GM23248 (cell line): Measurements from ENCODE around the gene SV2A. TPM values are rescaled to one million over a fixed set of nuclear protein-coding genes. Genes with fewer than 3 reads are reported as not detected.

Source experiments
- DNase-seq: peaks from one replicate; pipeline ENCODE4 v3.0.0-alpha.2; 2015
- H2AFZ ChIP-seq: fragments of 200-600 bp; sonication (generic); 2 replicates; pipeline ENCODE4 v1.6.1; 2016; ENCODE audit warnings: antibody characterized with exemption
- H3F3A ChIP-seq: fragments of 200-600 bp; sonication (generic); 2 replicates; pipeline ENCODE4 v1.6.1; 2016; ENCODE audit warnings: mild to moderate bottlenecking, antibody characterized with exemption, mixed run types; ENCODE audit not compliant: insufficient read depth
- H3K27ac ChIP-seq: fragments of 200-600 bp; sonication (generic); 2 replicates; pipeline ENCODE4 v1.5.1; 2016; ENCODE audit warnings: mild to moderate bottlenecking
- H3K27me3 ChIP-seq: fragments of 200-600 bp; sonication (generic); replicated peaks from 2 replicates; pipeline ENCODE4 v1.6.1; 2016; ENCODE audit warnings: mild to moderate bottlenecking; ENCODE audit not compliant: insufficient read depth
- H3K36me3 ChIP-seq: fragments of 200-600 bp; sonication (generic); 2 replicates; pipeline ENCODE4 v1.6.1; 2016; ENCODE audit warnings: low read depth, mild to moderate bottlenecking
- H3K4me1 ChIP-seq: fragments of 200-600 bp; sonication (generic); 2 replicates; pipeline ENCODE4 v1.6.1; 2016; ENCODE audit warnings: mild to moderate bottlenecking; ENCODE audit not compliant: insufficient read depth
- H3K4me2 ChIP-seq: fragments of 200-600 bp; sonication (generic); one replicate; pipeline ENCODE4 v1.6.1; 2016; ENCODE audit warnings: mild to moderate bottlenecking; ENCODE audit not compliant: unreplicated experiment
- H3K4me3 ChIP-seq: fragments of 200-600 bp; sonication (generic); 2 replicates; pipeline ENCODE4 v1.5.1; 2016; ENCODE audit warnings: mild to moderate bottlenecking
- H3K79me2 ChIP-seq: fragments of 200-600 bp; sonication (generic); 2 replicates; pipeline ENCODE4 v1.6.1; 2016; ENCODE audit warnings: mild to moderate bottlenecking; ENCODE audit not compliant: insufficient read depth
- H3K9ac ChIP-seq: fragments of 200-600 bp; sonication (generic); 2 replicates; pipeline ENCODE4 v1.6.1; 2016; ENCODE audit warnings: mild to moderate bottlenecking
- H3K9me2 ChIP-seq: fragments of 200-600 bp; sonication (generic); 2 replicates; pipeline ENCODE4 v1.6.1; 2016; ENCODE audit warnings: mixed run types, mild to moderate bottlenecking, moderate library complexity; ENCODE audit not compliant: insufficient read depth
- H3K9me3 ChIP-seq: fragments of 200-600 bp; sonication (generic); one replicate; pipeline ENCODE4 v1.6.1; 2017; ENCODE audit warnings: low read depth
- H4K20me1 ChIP-seq: fragments of 200-600 bp; sonication (generic); 2 replicates; pipeline ENCODE4 v1.6.0; 2016; ENCODE audit not compliant: insufficient read depth
- EZH2 ChIP-seq: fragments of 200-600 bp; sonication (generic); IDR thresholded peaks from 2 replicates; pipeline ENCODE4 v1.6.1; 2018; ENCODE audit warnings: antibody characterized with exemption, mild to moderate bottlenecking; ENCODE audit not compliant: insufficient read depth, poor library complexity, severe bottlenecking
- EZH2phosphoT487 ChIP-seq: fragments of 200-600 bp; sonication (generic); IDR thresholded peaks from 2 replicates; pipeline ENCODE4 v1.6.1; 2018; ENCODE audit warnings: antibody characterized with exemption, moderate library complexity, mild to moderate bottlenecking, low read depth; ENCODE audit not compliant: insufficient read depth
- WGBS, 2 experiments: methylation state at CpG; one replicate each; pipeline ENCODE4 v1.1.6; 2015 to 2017; ENCODE audit warnings: low lambda C conversion rate in 2 of 2, low coverage in 1 of 2; ENCODE audit errors: missing lambda C conversion rate in 2 of 2; 5-methylcytosine and 5-hydroxymethylcytosine counted together
- in situ Hi-C: fragments of 300-500 bp; cut with MboI; formaldehyde crosslinking; loops from 2 replicates; pipeline ENCODE4 v1.15.0; 2020
- polyA plus RNA-seq: library from polyadenylated mRNA; unstranded; fragments of >200 nt; fragmentation: Nextera tagmentation; extraction: Ambion mirVana; gene quantifications from 2 replicates; pipeline ENCODE4 v1.2.1, GENCODE V29; 2016
- total RNA-seq: library from RNA; depleted of rRNA; stranded (reverse); fragments of >200 nt; shearing (Covaris generic); gene quantifications from 2 replicates; pipeline ENCODE4 v1.2.3, GENCODE V29; 2014

The SV2A gene
- total and polyA plus RNA-seq, 2 experiments from 2014 or later: 0.36 to 1.1 TPM

GRCh38 chr1:149925345-149925744 lies 7.7 kb upstream of the SV2A start:
- Histone ChIP-seq H4K20me1 (no peaks in the 10 kb centered on the region), H3K9ac (no peak overlapping the region), H3F3A (peaks cover 34% of the 10 kb centered on the region), H3K27ac (no peak overlapping the region), H3K79me2 (peaks cover 35% of the 10 kb centered on the region), H3K9me2 (no peaks in the 10 kb centered on the region), H3K4me3 (no peak overlapping the region), H3K4me2 (peak overlapping the region; percentile 1), H3K9me3 (no peaks in the 10 kb centered on the region), H2AFZ (no peak overlapping the region), H3K36me3 (peaks cover 42% of the 10 kb centered on the region), H3K27me3 (no peaks in the 10 kb centered on the region), H3K4me1 (peaks cover 25% of the 10 kb centered on the region)
- no peak for DNase-seq
- TF ChIP-seq EZH2: no peak
- TF ChIP-seq EZH2phosphoT487: no peak
- 87 to 89% methylated on average over 3 of the region's 3 CpGs for WGBS, 2 experiments
- in situ Hi-C loops: no loop called here

GRCh38 chr1:149923626-149924025 lies 6.0 kb upstream of the SV2A start:
- Histone ChIP-seq H3F3A (peaks cover 28% of the 10 kb centered on the region), H3K36me3 (peaks cover 42% of the 10 kb centered on the region), H3K27ac (no peak overlapping the region), H2AFZ (no peak overlapping the region), H4K20me1 (no peaks in the 10 kb centered on the region), H3K4me1 (peaks cover 23% of the 10 kb centered on the region), H3K4me3 (no peak overlapping the region), H3K79me2 (peaks cover 35% of the 10 kb centered on the region), H3K9ac (no peak overlapping the region), H3K9me2 (no peaks in the 10 kb centered on the region), H3K27me3 (no peaks in the 10 kb centered on the region), H3K4me2 (no peak overlapping the region), H3K9me3 (no peaks in the 10 kb centered on the region)
- no peak for TF ChIP-seq EZH2phosphoT487
- no peak for TF ChIP-seq EZH2
- 78 to 84% methylated on average over 7 to 10 of the region's 10 CpGs for whole genome bisulfite sequencing, 2 experiments
- DNase-seq: no peak
- in situ Hi-C loops: no loop called here

GRCh38 chr1:149916898-149917252 lies 769 bp downstream of the SV2A start:
- Histone ChIP-seq H3K4me1 (no peaks in the 10 kb centered on the region), H3K9ac (no peak overlapping the region), H3K9me3 (no peaks in the 10 kb centered on the region), H3K79me2 (no peaks in the 10 kb centered on the region), H3K9me2 (no peaks in the 10 kb centered on the region), H2AFZ (no peak overlapping the region; the same call in 1 of the 2 replicates), H3K27ac (no peak overlapping the region), H3K27me3 (no peaks in the 10 kb centered on the region), H3K4me2 (no peak overlapping the region), H3F3A (peaks cover 12% of the 10 kb centered on the region), H3K4me3 (no peak overlapping the region), H4K20me1 (no peaks in the 10 kb centered on the region), H3K36me3 (peaks cover 5% of the 10 kb centered on the region; the same call in 1 of the 2 replicates)
- in situ Hi-C loops: no loop called here
- TF ChIP-seq EZH2phosphoT487 (no peak), EZH2 (no peak)
- 14 to 25% methylated on average over 5 to 10 of the region's 10 CpGs for WGBS, 2 experiments
- DNase-seq: no peak

- in situ Hi-C loops: no loop called here
- no peak overlapping the region for H3K27ac ChIP-seq
Measured at GRCh38 chr1:149916193-149916897, 1.3 kb downstream of the SV2A start.

More at GRCh38 chr1:149916193-149916897, 1.3 kb downstream of the SV2A start:
- TF ChIP-seq EZH2 (no peak), EZH2phosphoT487 (no peak)
- Histone ChIP-seq H3K36me3 (no peaks in the 10 kb centered on the region), H3K9me2 (no peaks in the 10 kb centered on the region), H3K27me3 (no peaks in the 10 kb centered on the region), H3K79me2 (no peaks in the 10 kb centered on the region), H3K4me3 (no peak overlapping the region), H3K9me3 (no peaks in the 10 kb centered on the region), H3F3A (peaks cover 7% of the 10 kb centered on the region; the same call in 1 of the 2 replicates), H3K9ac (no peak overlapping the region), H3K4me2 (no peak overlapping the region), H3K4me1 (no peaks in the 10 kb centered on the region), H4K20me1 (no peaks in the 10 kb centered on the region), H2AFZ (no peak overlapping the region)
- WGBS, 2 experiments: 13 to 21% methylated on average over 9 of the region's 9 CpGs
- no peak for DNase-seq
